GM19463 (cell line): Measurements from ENCODE around the gene TFAP2C.
"Not testable (repeated sequence)": the region's sequence is repeated elsewhere in the genome, so short reads cannot be mapped to it uniquely, and the experiment has no call there.

ENCODE experiments used
- ATAC-seq: cut with Tn5 transposase; IDR thresholded peaks from one replicate; pipeline ENCODE4 v1.9.1; 2021; ENCODE audit warnings: mild to moderate bottlenecking, moderate library complexity; ENCODE audit not compliant: unreplicated experiment

The TFAP2C gene

DNA sequence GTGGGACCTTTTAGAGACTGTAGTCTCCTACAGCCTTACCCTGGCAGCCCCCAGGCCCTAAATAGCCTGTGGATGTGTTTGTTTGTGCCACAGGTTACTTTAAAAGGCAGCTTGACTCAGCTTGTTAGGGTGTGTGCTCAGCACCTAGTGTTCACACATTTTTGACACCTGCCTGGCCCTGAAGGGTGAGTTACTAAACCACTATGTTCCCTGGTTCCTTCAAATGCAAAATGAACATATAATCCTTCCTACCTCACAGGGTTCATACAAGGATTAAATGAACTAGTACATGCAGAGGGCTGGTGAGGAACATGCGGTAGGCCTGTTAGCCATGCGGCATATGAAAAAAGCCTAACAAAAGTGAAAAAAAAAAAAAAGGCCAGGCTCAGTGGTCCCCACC is 14.9 kb upstream of the TFAP2C start:
- ATAC-seq = no peak

DNA sequence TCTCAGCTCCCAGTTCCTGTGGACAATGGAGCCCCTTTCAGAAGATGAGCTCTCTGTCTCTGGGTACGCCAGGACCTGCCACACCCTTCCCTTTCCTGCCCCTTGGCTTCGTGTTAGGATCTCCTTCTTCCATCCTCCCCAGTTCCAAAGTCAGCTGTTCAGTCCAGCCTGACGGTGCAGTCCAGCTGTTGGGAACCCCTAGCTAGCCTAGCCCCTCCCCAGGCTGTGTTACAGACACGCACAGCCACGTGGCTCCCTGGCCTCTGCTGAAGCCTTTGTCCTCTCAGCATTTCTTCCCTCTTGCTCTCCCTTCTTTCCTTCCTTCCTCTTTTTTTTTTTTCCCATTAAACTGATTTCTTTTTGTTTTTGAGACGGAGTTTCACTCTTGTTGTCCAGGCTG is 12.4 kb upstream of the TFAP2C start:
- no peak for ATAC-seq

DNA sequence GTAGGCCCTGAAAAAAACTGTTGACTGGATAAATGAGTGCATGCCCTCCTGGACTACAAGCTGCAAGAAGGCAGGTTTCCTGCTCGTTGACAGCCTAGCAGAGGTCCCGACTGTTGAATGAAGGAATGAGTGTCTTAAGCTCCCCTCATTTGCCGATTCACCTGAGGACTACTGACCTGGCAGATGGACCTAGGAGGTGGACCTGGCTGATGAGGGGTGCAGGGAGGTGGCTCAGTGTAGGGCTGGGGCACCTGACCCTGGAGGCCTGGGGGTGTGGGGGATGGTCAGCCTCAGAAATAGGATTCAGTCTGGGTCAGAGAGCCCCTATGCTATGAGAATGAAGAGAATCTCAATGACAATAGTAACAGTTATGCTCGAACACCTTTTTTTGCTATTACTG is 11.6 kb upstream of the TFAP2C start:
- ATAC-seq = no peak

DNA sequence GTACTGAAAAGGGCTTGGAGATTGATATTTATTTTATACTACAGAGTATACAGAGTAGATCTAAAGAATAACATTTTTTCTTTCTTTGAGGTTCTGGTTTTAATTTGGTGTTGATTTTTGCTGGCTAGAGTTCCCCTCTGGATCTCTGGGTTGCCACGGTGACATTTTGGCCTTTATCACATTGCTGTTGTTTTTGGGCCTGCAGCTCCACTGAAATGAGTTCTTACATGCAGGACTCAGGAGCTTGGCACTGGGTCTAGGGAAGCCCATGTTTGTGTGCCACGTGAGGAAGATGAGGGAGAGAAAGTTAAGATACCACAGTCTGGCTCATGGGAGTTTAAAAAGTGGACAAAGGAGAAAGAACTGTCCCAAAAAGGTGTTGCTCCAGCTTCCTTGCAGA is 7.4 kb upstream of the TFAP2C start:
- no peak for ATAC-seq

DNA sequence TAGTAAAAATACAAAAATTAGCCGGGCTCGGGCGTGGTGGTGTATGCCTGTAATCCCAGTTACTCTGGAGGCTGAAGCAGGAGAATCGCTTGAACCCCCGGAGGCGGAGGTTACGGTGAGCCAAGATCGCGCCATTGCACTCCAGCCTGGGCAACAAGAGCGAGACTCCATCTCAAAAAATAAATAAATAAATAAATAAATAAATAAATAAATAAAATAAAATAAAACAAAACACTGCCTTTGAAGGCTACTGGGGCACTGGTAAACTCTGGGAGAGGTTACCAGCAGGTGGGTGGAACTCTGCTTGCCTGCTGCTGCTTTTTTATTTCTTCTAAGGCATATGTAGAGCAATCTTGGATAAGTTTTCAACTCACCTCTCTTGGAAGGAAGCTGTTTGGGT is 5.2 kb upstream of the TFAP2C start:
- not testable (repeated sequence) for ATAC-seq

DNA sequence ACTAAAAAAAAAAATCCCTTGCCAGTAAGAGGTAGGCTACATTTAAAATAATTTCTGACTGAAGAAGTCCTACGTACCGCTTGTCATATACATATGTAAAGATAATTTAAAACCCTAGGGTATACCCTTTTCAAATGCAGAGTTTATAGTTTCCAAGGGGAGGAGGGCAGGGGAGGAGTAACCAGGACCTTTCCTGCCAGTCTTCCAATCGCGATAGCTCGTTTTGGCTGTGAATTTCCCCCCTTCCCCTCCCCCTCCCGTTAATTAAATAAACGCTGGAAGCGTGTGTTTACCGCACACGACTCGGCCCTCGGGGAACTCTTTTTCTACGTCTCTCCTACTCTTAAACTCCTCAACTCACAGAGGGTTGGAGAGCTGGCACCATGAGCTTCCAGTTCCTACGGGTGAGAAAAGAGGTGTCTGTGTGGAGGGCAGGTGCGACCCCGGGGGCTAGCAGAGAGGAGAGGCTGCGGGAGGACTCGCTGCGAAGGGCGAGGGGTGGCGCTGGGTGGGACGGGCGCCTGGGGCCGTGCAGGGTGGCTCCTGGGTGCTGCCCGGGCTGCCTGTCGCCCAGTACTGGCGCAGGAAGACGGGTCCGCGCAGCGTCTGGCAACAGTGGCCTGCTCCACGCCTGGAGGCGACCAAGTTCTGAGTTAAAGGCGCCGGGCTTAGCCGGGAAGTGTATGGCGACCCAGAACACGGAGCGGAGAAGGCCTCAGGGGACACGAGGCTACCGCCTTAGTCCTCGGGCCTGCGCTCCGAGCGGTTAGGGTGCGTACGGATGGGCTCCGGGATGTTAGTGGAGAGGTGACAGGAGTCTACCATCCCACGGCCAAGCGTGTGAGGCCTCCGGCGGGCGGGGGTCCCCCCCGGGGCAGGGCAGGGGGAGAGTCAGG is 4.1 kb upstream of the TFAP2C start:
- no peak for ATAC-seq

DNA sequence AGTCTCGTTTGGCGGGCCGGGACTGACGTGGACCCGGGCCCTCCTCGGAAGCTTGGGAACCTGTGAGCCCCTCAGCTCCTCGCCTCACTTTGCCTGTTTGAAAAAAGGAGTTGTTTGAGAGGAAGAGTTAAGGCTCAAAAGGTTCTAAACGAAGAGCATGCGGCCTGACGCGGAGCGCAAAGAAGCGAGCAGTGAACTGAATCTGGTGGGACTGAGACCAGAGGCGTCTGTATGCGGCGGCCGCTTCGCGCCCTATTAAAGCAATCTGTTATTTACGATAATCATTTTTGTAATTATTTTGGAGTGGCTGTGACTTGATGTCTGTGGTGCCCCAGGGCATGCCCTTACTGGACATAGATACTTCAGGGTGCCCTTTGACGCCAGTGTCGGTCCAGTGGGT is 3.3 kb upstream of the TFAP2C start:
- ATAC-seq = no peak

DNA sequence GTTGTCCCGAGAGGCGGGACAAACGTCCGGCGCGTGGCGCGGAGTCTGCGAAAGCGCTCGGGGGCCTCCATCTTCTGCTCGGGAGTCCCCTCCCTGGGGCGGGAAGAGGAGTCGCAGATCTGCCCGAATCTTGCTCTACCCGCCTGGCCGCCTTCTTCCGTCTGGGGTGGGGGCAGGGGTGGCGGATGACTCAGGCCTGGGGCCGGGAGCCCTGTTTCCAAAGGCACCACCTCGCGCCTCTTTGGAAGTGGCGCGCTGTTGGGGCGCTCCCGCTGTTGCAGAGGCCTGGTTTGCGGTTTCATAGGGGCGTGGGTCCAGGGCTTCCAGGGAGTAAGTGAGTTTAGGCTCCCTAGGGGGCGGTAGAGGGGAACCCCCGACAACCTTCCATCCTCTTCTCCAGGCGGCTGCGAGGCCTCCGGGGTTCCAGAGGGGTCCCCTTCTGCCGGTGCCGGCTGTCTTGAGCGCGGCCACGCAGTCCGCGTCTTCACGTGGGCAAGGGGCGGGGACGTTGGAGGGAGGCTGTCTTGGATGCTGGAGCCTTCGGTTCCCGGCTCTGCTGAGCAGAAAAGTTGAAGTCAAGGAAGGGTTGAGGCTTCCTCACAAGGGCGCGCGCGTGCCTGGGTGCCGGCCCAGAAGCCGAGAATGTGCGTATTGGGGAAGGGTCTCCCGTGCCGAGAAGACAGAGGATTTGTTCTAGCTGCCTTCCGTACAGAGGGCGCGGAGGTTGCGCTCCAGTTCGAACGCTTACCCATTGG is 2.6 kb upstream of the TFAP2C start:
- ATAC-seq = no peak

DNA sequence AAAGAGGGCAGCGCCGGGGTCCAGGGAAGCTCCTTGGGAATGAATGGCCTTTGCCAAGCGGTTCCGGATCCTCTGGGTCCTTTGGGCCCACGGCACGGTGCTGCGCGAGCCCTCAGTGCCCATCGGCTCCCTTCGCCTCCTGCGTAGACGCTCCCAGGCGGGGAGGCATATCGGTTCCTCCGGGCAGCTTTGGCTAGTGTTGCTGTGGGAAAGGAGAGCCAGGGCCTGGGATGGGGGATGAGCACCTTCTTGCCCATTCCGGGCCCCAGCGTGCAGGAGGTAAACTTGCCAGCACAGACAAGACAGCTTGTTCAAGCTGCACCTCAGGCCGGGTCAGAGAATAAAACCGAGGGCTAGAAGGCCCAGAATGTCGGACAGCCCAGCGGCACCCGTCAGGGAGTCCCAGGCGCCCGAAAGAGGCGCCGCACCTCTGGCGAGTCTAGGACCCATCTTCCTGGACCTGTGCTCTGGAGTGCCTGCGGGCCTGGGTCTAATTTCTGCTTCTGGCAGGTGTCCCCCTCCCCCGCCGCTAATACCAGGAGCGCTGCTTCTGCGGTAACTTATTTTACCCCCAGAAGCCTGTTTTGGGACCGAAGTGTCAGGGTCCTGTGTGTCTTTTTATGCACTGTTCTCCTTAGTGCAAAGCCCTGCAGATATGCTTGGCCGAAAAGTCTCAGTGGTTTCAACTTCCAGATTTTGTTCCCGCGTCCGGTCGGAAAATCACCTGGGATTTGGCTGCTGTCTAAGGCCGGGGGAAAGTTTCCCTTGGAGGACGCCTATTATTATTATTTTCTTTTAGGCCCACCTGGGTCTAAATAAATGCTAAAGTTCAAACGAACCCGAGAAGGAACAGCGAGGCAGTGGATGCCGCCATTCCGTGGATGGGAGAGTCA is 1.7 kb upstream of the TFAP2C start:
- ATAC-seq = no peak

DNA sequence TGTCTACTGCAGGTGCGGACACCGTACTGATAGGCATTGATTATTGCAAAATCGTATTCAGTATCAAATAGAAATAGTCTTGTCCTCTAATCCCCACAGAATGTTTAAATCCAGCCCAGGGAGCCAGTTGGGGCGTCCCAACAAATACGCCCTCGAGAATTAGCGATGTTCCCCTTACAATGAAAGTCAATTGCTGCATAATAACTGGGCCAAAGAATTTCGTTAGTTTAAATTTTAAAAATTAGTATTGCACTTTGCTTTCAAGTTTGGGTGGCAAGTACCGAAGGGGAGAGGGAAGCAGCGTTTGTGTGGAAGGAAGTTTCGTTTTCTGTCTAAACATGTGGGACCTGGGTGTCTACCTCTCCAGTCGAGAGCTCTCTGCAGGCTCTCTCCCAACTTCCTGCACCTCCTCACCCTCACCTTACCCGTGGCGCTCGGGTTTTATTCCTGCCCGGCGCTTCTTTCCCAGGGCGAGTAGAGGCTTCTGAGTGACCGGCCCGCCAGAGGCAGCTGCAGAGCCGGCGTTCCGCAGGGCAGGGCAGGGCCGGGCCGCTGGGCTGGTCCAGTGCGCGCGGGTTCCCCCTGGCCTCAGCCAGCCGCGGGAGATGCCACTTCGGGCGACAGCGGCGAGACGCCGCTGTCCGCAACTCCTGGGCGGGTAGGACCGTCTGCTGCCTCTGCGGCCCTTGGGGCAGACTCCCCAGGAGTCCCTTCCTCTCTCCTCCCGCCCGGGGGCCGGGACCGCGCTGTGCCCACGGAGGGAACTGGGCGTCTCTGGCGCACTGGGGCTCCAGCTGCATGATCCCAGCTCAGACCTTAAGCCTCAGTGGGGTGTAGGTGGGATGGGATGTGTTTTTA is 862 bp upstream of the TFAP2C start:
- ATAC-seq = no peak

DNA sequence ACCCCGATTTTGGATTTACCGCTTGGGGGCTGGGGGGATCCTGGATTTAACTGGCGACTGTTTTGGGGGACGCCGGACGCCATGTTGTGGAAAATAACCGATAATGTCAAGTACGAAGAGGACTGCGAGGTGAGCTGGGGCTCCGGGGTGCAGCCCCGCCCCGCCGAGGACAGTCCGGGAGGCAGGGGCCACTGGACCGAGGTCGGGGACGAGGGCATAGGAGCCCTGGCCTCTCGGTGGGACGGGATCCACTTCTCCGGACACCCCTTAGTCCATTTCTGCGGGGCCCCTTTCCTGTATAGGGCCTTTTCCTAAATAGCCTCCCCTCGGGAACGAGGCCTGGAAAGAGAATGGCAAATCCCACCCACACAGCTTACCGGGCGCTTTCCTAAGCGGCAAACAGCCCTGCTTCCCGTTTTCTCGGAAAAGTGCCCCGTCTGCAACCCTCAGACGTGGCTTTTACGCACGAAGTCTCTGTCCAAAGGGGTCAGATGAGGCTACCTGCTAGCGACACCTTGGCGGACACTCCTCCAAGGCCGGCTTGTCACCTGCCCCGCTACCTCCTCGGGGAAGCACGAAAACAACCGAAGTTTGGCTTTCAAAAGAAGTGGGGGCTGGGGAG is 469 bp downstream of the TFAP2C start:
- ATAC-seq = no peak

DNA sequence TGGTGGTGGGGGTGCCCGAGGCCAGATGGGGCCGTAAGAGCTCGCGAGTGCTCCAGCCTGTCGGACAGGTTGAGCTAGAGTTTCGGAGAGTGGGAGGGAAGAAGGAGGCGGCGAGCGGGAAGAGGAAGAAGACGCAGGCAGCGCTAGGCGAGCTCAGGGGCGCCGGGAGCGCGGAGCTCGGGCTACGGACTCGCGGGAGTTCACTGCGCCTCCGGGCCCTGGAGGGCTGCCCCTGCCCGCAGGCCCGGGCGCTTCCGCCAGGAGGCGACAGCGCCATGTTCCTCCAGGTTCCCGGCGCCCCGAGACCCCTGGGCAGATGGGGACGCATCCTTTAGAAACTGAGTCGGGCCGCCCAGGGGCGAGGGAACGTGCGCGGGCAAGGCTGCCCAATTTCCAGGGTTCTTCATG is 984 bp downstream of the TFAP2C start:
- no peak for ATAC-seq

DNA sequence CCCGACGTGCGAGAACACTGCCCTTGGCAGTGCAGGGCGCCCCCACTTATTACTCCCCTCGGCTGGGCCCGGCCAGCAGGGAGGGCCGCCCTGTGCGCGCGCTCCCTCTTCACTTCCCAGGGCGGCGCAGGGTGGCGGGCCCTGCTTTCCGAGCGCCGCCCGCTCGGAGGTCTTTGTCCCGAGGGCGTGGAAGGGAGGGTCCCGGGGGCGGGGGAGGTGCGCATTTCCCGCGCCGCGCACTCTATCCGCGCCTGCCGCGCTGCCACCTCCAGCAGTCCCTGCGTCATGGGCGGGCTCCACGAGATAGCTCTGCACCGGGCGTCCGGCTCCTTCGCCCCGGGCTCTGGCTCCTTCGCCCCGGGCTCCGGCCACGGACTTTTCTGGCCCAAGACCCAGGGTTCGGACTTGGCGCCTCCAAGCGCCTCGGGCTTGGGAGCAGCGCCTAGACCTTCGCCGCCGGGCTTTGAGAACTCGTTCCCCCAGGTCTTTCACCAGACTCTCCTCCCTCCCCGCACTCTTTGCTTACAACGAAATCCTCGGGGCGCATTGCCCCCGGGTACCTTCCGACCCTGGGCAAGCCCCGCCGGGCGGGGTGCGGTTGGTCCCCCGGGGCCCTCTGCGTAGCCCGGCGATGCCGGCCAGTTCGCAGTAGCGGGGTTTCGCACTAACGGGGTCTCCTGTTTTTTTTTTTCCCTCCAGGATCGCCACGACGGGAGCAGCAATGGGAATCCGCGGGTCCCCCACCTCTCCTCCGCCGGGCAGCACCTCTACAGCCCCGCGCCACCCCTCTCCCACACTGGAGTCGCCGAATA is 1.6 kb downstream of the TFAP2C start:
- no peak for ATAC-seq

DNA sequence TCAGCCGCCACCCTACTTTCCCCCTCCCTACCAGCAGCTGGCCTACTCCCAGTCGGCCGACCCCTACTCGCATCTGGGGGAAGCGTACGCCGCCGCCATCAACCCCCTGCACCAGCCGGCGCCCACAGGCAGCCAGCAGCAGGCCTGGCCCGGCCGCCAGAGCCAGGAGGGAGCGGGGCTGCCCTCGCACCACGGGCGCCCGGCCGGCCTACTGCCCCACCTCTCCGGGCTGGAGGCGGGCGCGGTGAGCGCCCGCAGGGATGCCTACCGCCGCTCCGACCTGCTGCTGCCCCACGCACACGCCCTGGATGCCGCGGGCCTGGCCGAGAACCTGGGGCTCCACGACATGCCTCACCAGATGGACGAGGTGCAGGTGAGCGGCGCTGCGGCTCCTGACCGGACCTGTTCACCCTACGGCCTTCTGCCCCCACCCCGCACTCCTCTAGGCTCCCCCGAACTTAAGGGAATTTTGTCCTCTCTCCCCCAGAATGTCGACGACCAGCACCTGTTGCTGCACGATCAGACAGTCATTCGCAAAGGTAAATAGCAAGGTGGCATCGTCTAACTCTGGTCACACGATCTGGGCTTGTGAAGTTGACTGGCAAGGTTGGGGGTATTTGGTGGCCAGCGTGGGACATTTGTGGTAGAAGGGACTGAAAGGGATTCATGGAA is 2.3 kb downstream of the TFAP2C start:
- no peak for ATAC-seq

DNA sequence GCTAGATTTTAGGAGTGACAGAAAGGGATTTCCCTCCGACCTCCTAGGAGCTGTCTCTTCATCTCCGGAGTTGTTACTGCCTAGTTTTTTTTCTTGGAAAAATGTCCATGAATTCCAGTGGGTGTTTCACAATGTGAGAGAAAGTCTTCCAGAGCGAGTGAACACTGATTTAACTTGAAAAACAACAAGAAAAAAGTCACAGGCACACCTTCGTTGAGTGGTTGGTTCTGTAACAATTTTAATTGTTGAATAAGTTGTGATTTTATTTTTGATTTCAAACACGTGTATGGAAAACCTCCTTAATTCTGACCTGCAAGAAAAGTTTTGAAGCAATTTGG is 2.9 kb downstream of the TFAP2C start:
- ATAC-seq = no peak

DNA sequence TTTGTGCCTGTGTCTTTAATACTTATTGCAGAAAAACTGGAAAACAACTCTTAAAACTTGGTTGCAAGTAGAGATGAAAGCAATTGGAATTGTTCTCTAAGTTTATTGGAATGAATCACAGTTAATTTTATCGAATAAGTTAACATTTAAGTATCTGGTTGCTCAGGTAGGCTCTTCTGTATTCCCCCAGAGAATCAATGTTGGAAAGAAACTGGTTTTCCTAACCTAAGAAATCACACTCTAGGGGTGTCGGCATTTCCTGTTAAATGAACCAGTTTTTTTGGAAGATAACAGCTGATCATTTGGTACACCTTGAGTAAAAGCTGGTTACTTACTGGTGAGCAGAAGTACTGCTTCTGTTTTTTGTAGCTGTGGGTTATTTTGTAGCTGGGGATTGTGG is 5.2 kb downstream of the TFAP2C start:
- ATAC-seq = no peak

DNA sequence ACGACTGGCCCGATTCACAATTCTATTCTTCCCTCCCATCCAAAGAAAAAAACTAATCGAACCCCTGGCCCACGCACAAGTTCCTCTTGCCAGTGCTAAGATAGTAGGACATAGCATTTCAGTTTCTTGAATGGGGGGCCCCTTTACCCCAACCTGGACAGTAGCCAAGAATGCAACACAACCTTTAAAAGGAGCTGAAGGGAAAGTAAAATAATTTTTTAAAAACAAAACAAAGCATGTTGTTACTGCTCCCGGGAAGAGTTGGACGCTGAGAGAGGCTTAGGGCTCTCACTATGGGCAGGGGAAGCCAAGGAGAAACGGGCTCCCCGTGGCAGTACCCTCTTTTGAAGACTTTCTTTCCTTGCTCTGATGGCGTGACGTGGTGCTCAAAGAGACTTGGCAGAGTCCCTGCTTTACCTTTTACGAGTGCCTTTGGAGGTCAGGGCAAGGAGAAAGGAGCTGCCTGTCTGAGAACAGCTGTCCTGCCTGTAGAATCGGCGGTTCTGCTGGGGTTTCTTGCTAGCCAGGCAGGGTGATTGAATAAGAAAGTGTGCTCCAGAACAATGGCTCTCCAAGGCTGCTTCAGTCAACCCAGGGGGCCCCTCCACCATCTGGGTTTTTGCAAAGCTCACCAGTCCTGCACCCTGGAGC is 5.8 kb downstream of the TFAP2C start:
- ATAC-seq = no peak

DNA sequence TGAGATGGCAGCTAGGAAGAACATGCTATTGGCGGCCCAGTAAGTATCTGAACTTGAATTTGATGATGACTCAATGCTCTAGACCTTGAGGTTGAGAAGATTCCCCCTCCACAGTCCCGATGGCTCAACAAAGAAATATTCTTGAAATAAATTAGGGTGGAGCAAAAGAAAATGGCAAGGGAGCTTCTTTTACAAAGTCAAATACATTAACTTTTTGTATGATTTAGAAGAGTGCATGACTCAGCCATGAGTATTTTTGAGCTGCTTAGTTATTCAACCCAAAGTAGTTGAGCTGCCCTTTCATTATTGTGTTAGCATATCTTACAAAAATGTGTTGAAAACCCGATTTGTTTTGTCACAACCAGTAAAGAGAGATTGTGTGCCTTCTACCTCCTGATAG is 7.6 kb downstream of the TFAP2C start:
- ATAC-seq = no peak
